RWPE1 (cell line): ENCODE results near the gene MEF2A.

Experiments
- CTCF ChIA-PET: fragments of 350-600 bp; sonication (Branson Sonifier 250); formaldehyde crosslinking; extraction: SDS; loops from one replicate; lab custom pipeline; 2021; lab: Yijun Ruan, JAX
- POLR2A ChIA-PET: fragments of 400-600 bp; formaldehyde crosslinking; extraction: SDS; loops from one replicate; lab custom pipeline; 2020; ENCODE audit warnings: antibody characterized with exemption; ENCODE audit not compliant: low non-redundant PET; lab: Yijun Ruan, JAX
- DNase-seq: peaks from one replicate; pipeline ENCODE4 v3.0.0; 2012; ENCODE audit warnings: low spot score
- H3K27ac ChIP-seq: fragments of 450-650 bp; 2 replicates; pipeline ENCODE4 v1.5.1; 2017
- CTCF ChIP-seq: fragments of 450-650 bp; conservative IDR thresholded peaks from 2 replicates; pipeline ENCODE4 v1.5.1; 2017; ENCODE audit warnings: low read depth, mild to moderate bottlenecking

Gene MEF2A

GRCh38 chr15:99682455-99682854, 116.7 kb downstream of the MEF2A start:
- H3K27ac ChIP-seq: no peak overlapping the region
- no peak for TF ChIP-seq CTCF
- POLR2A ChIA-PET: no interaction called here
- DNase-seq: peak; percentile 51
- CTCF ChIA-PET: interaction anchor here (1.6 kb wide), 1 partner anchor 409 kb away, joined by 4 read pairs; no protein-coding TSS in a partner anchor

- POLR2A ChIA-PET: no interaction called here
- no peak for DNase-seq
- no peak for TF ChIP-seq CTCF
- H3K27ac ChIP-seq: no peak overlapping the region; the same call in 1 of the 2 replicates
- CTCF ChIA-PET: interaction anchor here (0.6 to 1.6 kb wide), 2 partner anchors 76 to 410 kb away, joined by 3 to 4 read pairs; no protein-coding TSS in a partner anchor
These were observed 117.4 kb downstream of the MEF2A start for GRCh38 chr15:99683000-99683670.

GRCh38 chr15:99686290-99686689, 120.5 kb downstream of the MEF2A start:
- TF ChIP-seq CTCF: no peak
- DNase-seq: no peak
- POLR2A ChIA-PET: no interaction called here
- CTCF ChIA-PET: interaction anchor here (0.6 kb wide), 1 partner anchor 90 kb away, joined by 3 read pairs; no protein-coding TSS in a partner anchor
- H3K27ac ChIP-seq: no peak overlapping the region

- H3K27ac ChIP-seq: no peak overlapping the region
- ChIA-PET POLR2A (no interaction called here), CTCF (interaction anchor here (0.7 kb wide), 1 partner anchor 12 kb away, joined by 3 read pairs; no protein-coding TSS in a partner anchor)
These were observed 127.0 kb downstream of the MEF2A start for GRCh38 chr15:99692825-99693224.

GRCh38 chr15:99696096-99696495, 130.3 kb downstream of the MEF2A start:
- TF ChIP-seq CTCF: no peak
- POLR2A ChIA-PET: no interaction called here
- DNase-seq: no peak
- no peak overlapping the region for H3K27ac ChIP-seq
- CTCF ChIA-PET: interaction anchor here (0.5 kb wide), 1 partner anchor 213 kb away, joined by 4 read pairs; no protein-coding TSS in a partner anchor

More at GRCh38 chr15:99692825-99693224, 127.0 kb downstream of the MEF2A start:
- no peak for TF ChIP-seq CTCF
- no peak for DNase-seq

- DNase-seq: no peak
- H3K27ac ChIP-seq: no peak overlapping the region
- ChIA-PET POLR2A (no interaction called here), CTCF (interaction anchor here (0.7 to 1.9 kb wide), 8 partner anchors 14 to 407 kb away, joined by 3 to 28 read pairs (median 6); partner anchors contain the start of gene LYSMD4)
- TF ChIP-seq CTCF: no peak
These were observed 137.3 kb downstream of the MEF2A start for GRCh38 chr15:99702895-99703602.
